HL-60 (cell line): ENCODE results near the gene POLR3C.

Experiments used
- DNase-seq, 2 experiments: peaks; one replicate each; pipeline ENCODE4 v3.0.0-alpha.2; 2010 to 2020; ENCODE audit warnings: low read depth in 1 of 2, low spot score in 1 of 2
- H3K27ac ChIP-seq: fragments of 250-450 bp; sonication (Bioruptor Pico); replicated peaks from 2 replicates; pipeline ENCODE4 v1.5.1; 2020; ENCODE audit warnings: mild to moderate bottlenecking, moderate library complexity
- H3K27me3 ChIP-seq: fragments of 250-450 bp; sonication (Bioruptor Pico); 2 replicates; pipeline ENCODE4 v1.5.1; 2021; ENCODE audit warnings: mild to moderate bottlenecking, moderate library complexity; ENCODE audit not compliant: insufficient read depth, poor library complexity, severe bottlenecking
- H3K4me3 ChIP-seq: replicated peaks from 2 replicates; pipeline ENCODE4 v1.5.1; 2011; ENCODE audit warnings: mild to moderate bottlenecking, control low read depth, low read length; ENCODE audit not compliant: insufficient read depth
- CTCF ChIP-seq: IDR thresholded peaks from one replicate; pipeline ENCODE4 v1.5.1; 2011; ENCODE audit warnings: low read length, control low read depth, inconsistent platforms; ENCODE audit not compliant: insufficient read depth
- GABPA ChIP-seq: IDR thresholded peaks from 2 replicates; pipeline ENCODE4 v1.6.1; 2012; ENCODE audit warnings: low read depth
- POLR2AphosphoS5 ChIP-seq: IDR thresholded peaks from 2 replicates; pipeline ENCODE4 v1.6.1; 2012; ENCODE audit warnings: low read depth
- REST ChIP-seq: IDR thresholded peaks from 2 replicates; pipeline ENCODE4 v1.6.1; 2012; ENCODE audit warnings: low read depth; ENCODE audit not compliant: insufficient replicate concordance
- SPI1 ChIP-seq: IDR thresholded peaks from 2 replicates; pipeline ENCODE4 v1.6.1; 2012; ENCODE audit warnings: low read depth, mild to moderate bottlenecking, borderline replicate concordance

Gene POLR3C

GRCh38 chr1:145891143-145891542 lies 67.1 kb downstream of the POLR3C start:
- TF ChIP-seq GABPA = no peak
- no peak for TF ChIP-seq CTCF
- TF ChIP-seq REST = no peak
- TF ChIP-seq SPI1 = no peak
- no peak for TF ChIP-seq POLR2AphosphoS5
- H3K4me3 ChIP-seq = no peak overlapping the region
- H3K27me3 ChIP-seq = no peaks in the 10 kb centered on the region
- DNase-seq = no peak
- no peak overlapping the region for H3K27ac ChIP-seq

GRCh38 chr1:145891587-145892485 lies 67.8 kb downstream of the POLR3C start:
- no peaks in the 10 kb centered on the region for H3K27me3 ChIP-seq
- H3K27ac ChIP-seq = no peak overlapping the region
- TF ChIP-seq CTCF = peak; percentile 95
- no peak for TF ChIP-seq GABPA
- peak; percentile 48 to 61 for DNase-seq
- H3K4me3 ChIP-seq = no peak overlapping the region

GRCh38 chr1:145892486-145893087 lies 68.6 kb downstream of the POLR3C start:
- Histone ChIP-seq H3K27ac (no peak overlapping the region), H3K27me3 (no peaks in the 10 kb centered on the region), H3K4me3 (no peak overlapping the region)
- DNase-seq = no peak
- TF ChIP-seq GABPA = no peak
- no peak for TF ChIP-seq POLR2AphosphoS5
- TF ChIP-seq REST = no peak
- no peak for TF ChIP-seq CTCF
- no peak for TF ChIP-seq SPI1
